HPDE6-E6E7 (cell line): ENCODE measurements around the gene ART5.
A peak's percentile ranks its signal among the peaks of the same experiment; 100 is the strongest.

Experiments
- DNase-seq: peaks from one replicate; pipeline ENCODE4 v3.0.0; 2011; ENCODE audit warnings: missing footprints; ENCODE audit errors: extremely low spot score

ART5 gene

DNA sequence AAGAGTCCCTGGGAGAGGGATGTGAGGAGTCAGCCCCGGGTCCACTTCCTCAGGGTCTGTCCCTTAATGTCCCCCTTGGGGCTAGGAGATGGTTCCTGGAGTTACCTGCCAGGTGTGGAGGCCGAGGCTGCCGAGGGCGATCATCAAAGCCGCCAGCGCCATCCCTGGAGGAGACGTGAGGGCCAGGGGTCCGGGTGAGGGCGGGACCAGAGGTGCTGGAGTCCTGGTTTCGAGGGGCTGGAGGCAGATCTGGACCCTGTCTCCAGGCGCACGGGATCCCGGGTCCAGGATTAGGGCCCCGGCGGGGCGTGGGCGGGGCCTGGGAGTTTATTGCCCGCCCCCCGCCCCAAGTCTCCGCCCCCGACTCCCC is at the start of gene ART5:
TSS of gene ART5 (minus strand) at position 292 of the 370 bp plus-strand sequence. CDS start at position 162, 130 bp downstream.
- DNase-seq: no peak

- DNase-seq: no peak
These were observed 45.0 kb upstream of the ART5 start for GRCh38 chr11:3686751-3687150.

GRCh38 chr11:3685923-3686322 is 44.1 kb upstream of the ART5 start:
- DNase-seq: no peak

DNA sequence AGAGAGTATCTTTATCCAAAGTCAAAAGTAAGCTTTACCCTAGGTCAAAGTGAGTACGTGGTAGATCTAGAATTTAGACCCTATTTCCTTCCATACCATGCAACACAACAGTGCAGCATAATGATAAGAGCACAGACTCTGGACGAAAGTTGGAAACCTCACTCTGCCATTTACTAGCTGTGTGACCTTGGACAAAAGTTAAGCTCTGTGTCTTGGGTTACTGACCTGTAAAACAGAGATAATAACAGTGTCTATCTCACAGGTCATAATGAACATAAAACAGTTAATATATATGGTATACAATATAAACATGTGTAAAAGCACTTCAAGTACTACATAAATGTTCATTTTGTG is 43.0 kb upstream of the ART5 start:
- DNase-seq: no peak

DNA sequence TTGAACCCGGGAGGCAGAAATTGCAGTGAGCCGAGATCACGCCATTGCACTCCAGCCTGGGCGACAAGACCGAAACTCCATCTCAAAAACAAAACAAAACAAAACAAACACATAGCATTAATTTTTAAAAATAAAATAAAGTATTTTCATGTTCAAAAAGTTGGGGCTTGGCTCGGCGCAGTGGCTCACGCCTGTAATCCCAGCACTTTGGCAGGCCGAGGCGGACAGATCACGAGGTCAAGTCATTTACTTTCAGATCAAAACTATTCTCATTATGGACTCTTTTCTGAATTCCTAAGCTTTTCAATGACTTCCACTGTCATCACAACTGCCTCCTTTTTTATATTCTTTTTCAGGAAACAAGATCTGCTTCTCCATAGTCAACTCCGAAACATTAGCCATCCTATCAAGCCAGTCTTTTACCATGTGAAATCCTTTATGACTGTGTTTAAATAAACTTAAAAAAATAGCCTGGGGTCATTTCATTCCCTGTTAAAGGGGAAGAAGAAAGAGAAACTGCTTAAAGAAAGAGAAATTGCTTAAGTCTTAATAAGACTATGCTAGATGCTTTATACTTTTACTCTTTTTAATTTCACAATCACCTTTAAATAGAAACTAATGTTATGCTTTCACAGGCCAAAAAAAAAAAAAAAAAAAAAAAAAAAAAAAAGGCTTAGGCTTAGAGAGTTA is 42.5 kb upstream of the ART5 start:
- no peak for DNase-seq

- DNase-seq: no peak
These were observed 41.2 kb upstream of the ART5 start for GRCh38 chr11:3683039-3683438.

- DNase-seq: no peak
These were observed 37.3 kb upstream of the ART5 start for GRCh38 chr11:3679077-3679476.

- DNase-seq: no peak
These were observed 34.2 kb upstream of the ART5 start for GRCh38 chr11:3675971-3676370.

- DNase-seq: peak; percentile 87
These were observed 32.4 kb upstream of the ART5 start for GRCh38 chr11:3674189-3674588.

GRCh38 chr11:3671334-3672254 is 29.8 kb upstream of the ART5 start, which contains the start of gene CHRNA10:
TSS of gene CHRNA10 (minus strand) at chr11:3671384. CDS start at chr11:3671312, 72 bp downstream.
- no peak for DNase-seq

GRCh38 chr11:3669742-3670183 is 28.0 kb upstream of the ART5 start:
- DNase-seq: no peak

GRCh38 chr11:3669128-3669527 is 27.3 kb upstream of the ART5 start:
- DNase-seq: no peak

GRCh38 chr11:3667149-3668035 is 25.6 kb upstream of the ART5 start:
- DNase-seq: no peak

- DNase-seq: no peak
These were observed 24.3 kb upstream of the ART5 start for GRCh38 chr11:3666023-3666530.

DNA sequence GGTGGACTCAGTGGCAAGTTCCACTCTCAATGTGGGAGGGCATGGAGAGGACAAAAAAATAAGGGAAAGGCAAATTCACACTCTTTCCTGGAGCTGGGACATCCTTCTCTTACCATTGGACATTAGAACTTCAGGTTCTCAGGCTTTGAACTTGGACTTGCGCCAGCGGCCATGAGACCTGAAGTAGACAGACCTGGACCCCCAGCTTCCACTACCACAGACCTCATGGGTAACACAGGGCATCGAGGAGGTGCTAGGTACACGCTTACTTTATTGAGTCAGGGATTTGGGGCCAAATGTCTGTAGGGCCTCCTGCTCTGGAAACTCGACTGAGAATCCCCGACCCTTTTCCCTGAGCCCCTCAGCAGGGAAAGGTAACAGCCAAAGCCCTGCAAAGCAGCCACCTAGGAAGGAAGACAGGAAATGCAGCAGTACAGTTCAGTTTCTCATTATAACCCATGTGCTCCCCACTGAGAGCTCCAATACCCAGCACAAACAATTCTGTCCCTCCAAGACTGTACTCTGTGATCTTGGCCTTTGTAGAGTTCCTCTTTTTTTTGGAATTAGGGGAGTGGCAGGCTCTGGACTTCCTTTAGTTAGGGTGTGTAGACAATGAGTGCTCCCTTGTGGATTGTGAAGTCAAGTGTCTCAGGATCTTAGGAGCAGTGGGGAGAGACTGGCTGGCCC is 23.7 kb upstream of the ART5 start:
- no peak for DNase-seq

GRCh38 chr11:3664032-3664630 is 22.3 kb upstream of the ART5 start:
- DNase-seq: no peak

DNA sequence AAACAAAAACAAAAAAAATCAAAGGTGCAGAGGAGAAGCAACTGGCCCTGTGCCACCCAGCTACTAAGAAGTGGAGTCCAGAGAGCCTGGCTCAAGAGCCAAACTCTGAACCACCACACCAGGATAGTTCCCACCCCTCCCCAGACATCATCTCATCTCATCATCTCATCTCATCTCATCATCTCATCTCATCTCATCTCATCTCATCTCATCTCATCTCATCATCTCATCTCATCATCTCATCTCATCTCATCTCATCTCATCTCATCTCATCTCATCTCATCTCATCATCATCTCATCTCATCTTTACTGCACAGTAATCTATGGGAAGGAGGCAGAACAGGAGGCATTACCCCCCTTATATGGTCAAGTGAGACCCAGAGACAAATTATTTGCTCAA is 21.1 kb upstream of the ART5 start:
- DNase-seq: no peak

DNA sequence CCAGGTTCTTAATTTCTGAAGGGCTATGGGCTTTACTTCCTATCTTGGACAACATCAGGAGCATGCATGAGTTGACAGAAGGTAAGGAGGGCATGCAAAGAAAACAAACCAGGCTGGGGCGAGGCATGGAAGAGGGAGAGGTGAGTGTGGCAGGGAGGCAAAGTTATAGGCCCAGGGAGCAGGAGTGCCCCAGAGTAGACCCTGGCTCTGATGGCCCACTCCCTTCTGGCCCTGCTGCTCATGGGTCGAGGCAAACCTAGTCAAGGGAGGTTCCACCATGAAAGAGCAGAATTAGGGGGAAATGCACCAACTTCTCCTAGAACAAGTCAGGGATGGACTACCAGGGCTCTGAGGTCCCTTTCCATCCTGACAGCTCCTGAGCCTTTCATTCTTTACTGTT is 19.2 kb upstream of the ART5 start:
- DNase-seq: no peak

DNA sequence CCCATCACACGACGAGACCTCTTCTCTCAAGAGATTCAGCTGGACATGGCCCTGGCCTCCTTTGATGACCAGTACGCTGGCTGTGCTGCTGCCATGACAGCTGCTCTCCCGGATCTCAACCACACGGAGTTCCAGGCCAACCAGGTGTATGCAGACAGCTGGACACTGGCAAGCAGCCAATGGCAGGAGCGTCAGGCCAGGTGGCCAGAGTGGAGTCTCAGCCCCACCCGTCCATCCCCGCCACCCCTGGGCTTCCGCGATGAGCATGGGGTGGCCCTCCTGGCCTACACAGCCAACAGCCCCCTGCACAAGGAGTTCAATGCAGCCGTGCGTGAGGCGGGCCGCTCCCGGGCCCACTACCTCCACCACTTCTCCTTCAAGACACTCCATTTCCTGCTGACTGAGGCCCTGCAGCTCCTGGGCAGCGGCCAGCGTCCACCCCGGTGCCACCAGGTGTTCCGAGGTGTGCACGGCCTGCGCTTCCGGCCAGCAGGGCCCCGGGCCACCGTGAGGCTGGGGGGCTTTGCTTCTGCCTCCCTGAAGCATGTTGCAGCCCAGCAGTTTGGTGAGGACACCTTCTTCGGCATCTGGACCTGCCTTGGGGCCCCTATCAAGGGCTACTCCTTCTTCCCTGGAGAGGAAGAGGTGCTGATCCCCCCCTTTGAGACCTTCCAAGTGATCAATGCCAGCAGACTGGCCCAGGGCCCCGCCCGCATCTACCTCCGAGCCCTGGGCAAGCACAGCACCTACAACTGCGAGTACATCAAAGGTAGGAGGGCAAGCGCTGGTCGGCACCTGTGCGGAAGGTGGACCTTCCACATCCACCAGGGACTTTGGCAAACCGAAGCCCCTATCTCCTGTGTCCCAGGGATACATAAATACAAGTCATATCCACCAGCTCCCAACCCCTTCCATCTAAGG is 18.1 kb upstream of the ART5 start:
- DNase-seq: no peak

DNA sequence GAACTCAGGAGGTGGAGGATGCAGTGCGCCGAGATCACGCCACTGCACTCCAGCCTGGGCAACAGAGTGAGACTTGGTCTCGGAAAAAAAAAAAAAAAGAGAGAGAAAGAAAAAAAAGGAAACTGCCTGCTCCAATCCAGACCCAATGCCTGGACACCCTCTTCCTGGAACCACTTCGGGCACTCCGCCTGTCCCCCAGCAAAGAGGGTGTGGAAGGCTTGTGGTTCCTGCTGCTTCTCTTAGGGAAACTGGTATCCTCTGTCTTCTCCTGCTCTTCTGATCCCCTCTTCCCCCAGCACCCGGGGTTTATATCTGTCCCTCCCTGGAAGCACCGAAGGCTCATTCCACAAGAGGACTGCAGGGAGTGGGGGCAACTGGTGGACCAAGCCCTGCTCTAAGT is 16.5 kb upstream of the ART5 start:
- no peak for DNase-seq
